K562 (cell line): ENCODE data around the gene CCDC124. TPM values are rescaled to one million over a fixed set of nuclear protein-coding genes. Genes with fewer than 3 reads are reported as not detected.
A peak's percentile ranks its signal among the peaks of the same experiment; 100 is the strongest.

Experiments
- ATAC-seq: fragments of 200-7000 bp; cut with Tn5 transposase; 3 replicates; pipeline ENCODE4 v1.9.1; 2020; ENCODE audit warnings: moderate library complexity
- BruUV-seq: library from RNA; stranded (reverse); fragments of 400-500 nt; replicated peaks from 2 replicates; lab custom pipeline; 2021; lab: Mats Ljungman, UMichigan
- CTCF ChIA-PET: fragments of 300-600 bp; formaldehyde crosslinking; extraction: SDS; loops from one replicate; lab custom pipeline; 2021; ENCODE audit warnings: low intra/inter-chr PET ratio; lab: Yijun Ruan, JAX
- POLR2A ChIA-PET: fragments of 300-600, 350-650 bp; sonication (Branson Sonifier 250); formaldehyde crosslinking; extraction: SDS; loops from one replicate; lab custom pipeline; 2021; ENCODE audit warnings: antibody characterized with exemption, inconsistent platforms; lab: Yijun Ruan, JAX
- DNase-seq, 4 experiments: peaks; one replicate each; pipeline versions ENCODE4 v3.0.0 to v3.0.0-alpha.2; 2011 to 2018; ENCODE audit warnings: low spot score in 3 of 4, mixed read lengths in 3 of 4; ENCODE audit errors: extremely low read depth in 1 of 4
- FAIRE-seq: peaks from 2 replicates; lab custom pipeline; 2011; peaks lifted over from hg19 to GRCh38; lab: Jason Lieb, UNC
- H2AFZ ChIP-seq: 2 replicates; pipeline ENCODE4 v1.6.0; 2011; ENCODE audit warnings: low read depth, low read length, control low read depth, inconsistent platforms
- H3K27ac ChIP-seq: fragments of 200-600 bp; 3 replicates; pipeline ENCODE4 v1.8.0; 2011; ENCODE audit warnings: low read depth, mild to moderate bottlenecking, control low read depth, inconsistent platforms, low read length, moderate library complexity, mixed read lengths; ENCODE audit errors: extremely low read depth
- H3K27me3 ChIP-seq, 2 experiments: fragments of 300-600 bp in 1 of 2; 2 replicates in 1 of 2; 3 replicates in 1 of 2; pipeline versions ENCODE4 v1.6.0 to v1.8.0; 2011; ENCODE audit warnings: inconsistent platforms in 2 of 2, low read length in 2 of 2, mild to moderate bottlenecking in 1 of 2, mixed read lengths in 1 of 2, moderate library complexity in 1 of 2; ENCODE audit not compliant: control insufficient read depth in 2 of 2, insufficient read depth in 2 of 2
- H3K36me3 ChIP-seq: fragments of 300-600 bp; 3 replicates; pipeline ENCODE4 v1.8.0; 2011; ENCODE audit warnings: mild to moderate bottlenecking, low read length, inconsistent platforms; ENCODE audit not compliant: control insufficient read depth, insufficient read depth
- H3K4me1 ChIP-seq, 2 experiments: fragments of 200-600 bp in 1 of 2; replicated peaks in 1 of 2; 2 replicates in 1 of 2; 3 replicates in 1 of 2; pipeline versions ENCODE4 v1.5.1 to v1.8.0; 2011; ENCODE audit warnings: inconsistent platforms in 2 of 2, low read length in 2 of 2, mild to moderate bottlenecking in 1 of 2, mixed read lengths in 1 of 2, moderate library complexity in 1 of 2; ENCODE audit not compliant: control insufficient read depth in 2 of 2, insufficient read depth in 2 of 2
- H3K4me2 ChIP-seq: 2 replicates; pipeline ENCODE4 v1.6.1; 2011; ENCODE audit warnings: low read length, control low read depth, inconsistent platforms, mixed read lengths; ENCODE audit not compliant: insufficient read depth
- H3K4me3 ChIP-seq: fragments of 200-600 bp; sonication (generic), shearing (Covaris generic); 2 replicates; pipeline ENCODE4 v1.5.1; 2016; ENCODE audit warnings: control low read depth, inconsistent platforms
- H3K79me2 ChIP-seq: fragments of 200-600 bp; 3 replicates; pipeline ENCODE4 v1.8.0; 2011; ENCODE audit warnings: low read length, inconsistent platforms; ENCODE audit not compliant: control insufficient read depth, insufficient read depth
- H3K9ac ChIP-seq, 2 experiments: 2 replicates each; pipeline versions ENCODE4 v1.6.0 to v1.6.1; 2011; ENCODE audit warnings: low read depth in 2 of 2, low read length in 2 of 2, control low read depth in 1 of 2, inconsistent platforms in 1 of 2, mild to moderate bottlenecking in 1 of 2, mixed read lengths in 1 of 2; ENCODE audit not compliant: insufficient read depth in 1 of 2
- H3K9me1 ChIP-seq: one replicate; pipeline ENCODE4 v1.6.0; 2011; ENCODE audit warnings: inconsistent platforms, mild to moderate bottlenecking, low read length, moderate library complexity; ENCODE audit not compliant: control insufficient read depth, insufficient read depth
- H3K9me3 ChIP-seq: replicated peaks from 2 replicates; pipeline ENCODE4 v1.5.1; 2011; ENCODE audit warnings: low read depth, low read length, inconsistent platforms; ENCODE audit not compliant: control insufficient read depth, insufficient read depth
- H4K20me1 ChIP-seq: replicated peaks from 2 replicates; pipeline ENCODE4 v1.6.1; 2011; ENCODE audit warnings: low read length, inconsistent platforms, mixed read lengths; ENCODE audit not compliant: control insufficient read depth, insufficient read depth
- BHLHE40 ChIP-seq: IDR thresholded peaks from 2 replicates; pipeline ENCODE4 v1.6.1; 2011; ENCODE audit warnings: low read length, improper control_type of control experiment
- CBFA2T2 ChIP-seq: fragments of 450-650 bp; conservative IDR thresholded peaks from 2 replicates; pipeline ENCODE4 v1.6.1; 2017; ENCODE audit warnings: mild to moderate bottlenecking
- CREB5 ChIP-seq: fragments of 250-450 bp; sonication (Bioruptor Pico); IDR thresholded peaks from 2 replicates; pipeline ENCODE4 v1.5.0; 2020; ENCODE audit warnings: mild to moderate bottlenecking
- FIP1L1 ChIP-seq: fragments of 200-400 bp; formaldehyde crosslinking; IDR thresholded peaks from 2 replicates; pipeline ENCODE4 v1.6.1; 2018; ENCODE audit warnings: mild to moderate bottlenecking, low read depth, low read length; ENCODE audit not compliant: poor library complexity, severe bottlenecking
- MTA3 ChIP-seq: fragments of 450-650 bp; formaldehyde crosslinking; IDR thresholded peaks from 2 replicates; pipeline ENCODE4 v1.6.1; 2017; ENCODE audit warnings: mild to moderate bottlenecking, borderline replicate concordance
- PPARD ChIP-seq: fragments of 250-450 bp; sonication (Bioruptor Pico); IDR thresholded peaks from 2 replicates; pipeline ENCODE4 v1.8.0; 2022; ENCODE audit warnings: inconsistent platforms, mild to moderate bottlenecking, moderate library complexity
- RB1 ChIP-seq: fragments of 450-650 bp; IDR thresholded peaks from 2 replicates; pipeline ENCODE4 v1.6.1; 2017; ENCODE audit warnings: low read depth, mild to moderate bottlenecking
- TBP ChIP-seq: optimal IDR thresholded peaks from 2 replicates; pipeline ENCODE3; 2011; ENCODE audit warnings: low read depth, low read length, improper control_type of control experiment
- TCF7 ChIP-seq: sonication (generic); IDR thresholded peaks from 2 replicates; pipeline ENCODE4 v1.6.1; 2016; ENCODE audit warnings: antibody characterized with exemption, borderline replicate concordance
- TCF7L2 ChIP-seq: fragments of 150-350 bp; IDR thresholded peaks from 2 replicates; pipeline ENCODE4 v1.6.1; 2016; ENCODE audit warnings: low read depth, mild to moderate bottlenecking, low read length, moderate library complexity
- TEAD1 ChIP-seq, 2 experiments: fragments of 450-650 bp in 1 of 2; sonication (generic) in 1 of 2; formaldehyde crosslinking; IDR thresholded peaks; 2 replicates each; pipeline versions ENCODE4 v1.4.0 to v1.8.0; 2020 to 2022; ENCODE audit warnings: mild to moderate bottlenecking in 2 of 2, missing genetic modification reagents in 1 of 2
- USF2 ChIP-seq: sonication (generic); formaldehyde crosslinking; IDR thresholded peaks from 2 replicates; pipeline ENCODE4 v1.5.0; 2020; ENCODE audit warnings: missing genetic modification reagents
- ZHX1 ChIP-seq: fragments of 150-350 bp; conservative IDR thresholded peaks from 2 replicates; pipeline ENCODE4 v1.6.1; 2014; ENCODE audit warnings: low read length
- ZNF134 ChIP-seq: fragments of 250-450 bp; sonication (Bioruptor Pico); conservative IDR thresholded peaks from 2 replicates; pipeline ENCODE4 v1.4.0; 2020
- ZNF511 ChIP-seq: sonication (generic); formaldehyde crosslinking; IDR thresholded peaks from 2 replicates; pipeline ENCODE4 v1.8.0; 2022; ENCODE audit warnings: mild to moderate bottlenecking, missing genetic modification reagents
- WGBS: fragments of 100-300 bp; shearing (Covaris generic); methylation state at CpG from one replicate; pipeline ENCODE4 v1.1.6; 2016; ENCODE audit warnings: low coverage, mixed read lengths; ENCODE audit not compliant: insufficient coverage; ENCODE audit errors: missing lambda C conversion rate; 5-methylcytosine and 5-hydroxymethylcytosine counted together
- in situ Hi-C: fragments of 300-500 bp; cut with MboI; formaldehyde crosslinking; loops from 4 replicates; pipeline ENCODE4 v1.15.0; 2018; ENCODE audit warnings: inconsistent platforms, mixed read lengths
- intact Hi-C: fragments of 100-400 bp; cut with micrococcal nuclease; formaldehyde crosslinking; loops from 2 replicates; pipeline ENCODE4 v1.14.2; 2022
- polyA plus RNA-seq, 8 experiments: library from polyadenylated mRNA; depleted of rRNA in 4 of 8; stranded (reverse) in 5 of 8; unstranded in 3 of 8; fragments of >200 nt; fragmentation: Nextera tagmentation in 2 of 8; fragmentation: Illumina TruSeq in 1 of 8; extraction: Ambion mirVana in 2 of 8; extraction: Trizol in 1 of 8; gene quantifications; 2 replicates each; pipeline versions ENCODE4 v1.2.1 to v1.2.3, GENCODE V29; 2011 to 2014; ENCODE audit warnings: inconsistent platforms in 1 of 8, missing spikeins in 1 of 8
- total RNA-seq, 7 experiments: library from RNA; depleted of rRNA in 6 of 7; stranded (reverse); fragments of >200 nt in 6 of 7; fragmentation: Illumina TruSeq in 2 of 7; extraction: Trizol in 2 of 7; gene quantifications; 2 replicates each; pipeline versions ENCODE4 v1.2.1 to v1.2.3, GENCODE V29; 2011 to 2021; ENCODE audit warnings: low replicate concordance in 1 of 7
- TF ChIP-seq, protein P1 (sequence below): sonication (generic); formaldehyde crosslinking; IDR thresholded peaks from 2 replicates; pipeline ENCODE4 v1.8.0; 2022; ENCODE audit warnings: mild to moderate bottlenecking, missing genetic modification reagents, borderline replicate concordance

CCDC124 gene
- total and polyA plus RNA-seq, 9 of the 15 experiments (the other 6 are each of a cell fraction or from before 2014, with no cell fraction given): 5.8 to 234 (median 40.1) TPM

- no peak for ATAC-seq
- TF ChIP-seq, protein P1, sequence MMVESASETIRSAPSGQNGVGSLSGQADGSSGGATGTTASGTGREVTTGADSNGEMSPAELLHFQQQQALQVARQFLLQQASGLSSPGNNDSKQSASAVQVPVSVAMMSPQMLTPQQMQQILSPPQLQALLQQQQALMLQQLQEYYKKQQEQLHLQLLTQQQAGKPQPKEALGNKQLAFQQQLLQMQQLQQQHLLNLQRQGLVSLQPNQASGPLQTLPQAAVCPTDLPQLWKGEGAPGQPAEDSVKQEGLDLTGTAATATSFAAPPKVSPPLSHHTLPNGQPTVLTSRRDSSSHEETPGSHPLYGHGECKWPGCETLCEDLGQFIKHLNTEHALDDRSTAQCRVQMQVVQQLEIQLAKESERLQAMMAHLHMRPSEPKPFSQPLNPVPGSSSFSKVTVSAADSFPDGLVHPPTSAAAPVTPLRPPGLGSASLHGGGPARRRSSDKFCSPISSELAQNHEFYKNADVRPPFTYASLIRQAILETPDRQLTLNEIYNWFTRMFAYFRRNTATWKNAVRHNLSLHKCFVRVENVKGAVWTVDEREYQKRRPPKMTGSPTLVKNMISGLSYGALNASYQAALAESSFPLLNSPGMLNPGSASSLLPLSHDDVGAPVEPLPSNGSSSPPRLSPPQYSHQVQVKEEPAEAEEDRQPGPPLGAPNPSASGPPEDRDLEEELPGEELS: no peak
- no peak for TF ChIP-seq ZNF134 (CRISPR knock-in tag)
- TF ChIP-seq USF2 (CRISPR knock-in tag): no peak
- no peak for TF ChIP-seq CREB5 (CRISPR knock-in tag)
- TF ChIP-seq TBP: no peak
- no peak for TF ChIP-seq PPARD
- no peak for TF ChIP-seq RB1
- no peak for TF ChIP-seq CBFA2T2
- no peak for TF ChIP-seq TCF7
- no peak for TF ChIP-seq FIP1L1
- TF ChIP-seq BHLHE40: no peak
- TF ChIP-seq ZHX1: no peak
- no peak for TF ChIP-seq MTA3
- no peak for TF ChIP-seq TEAD1 (CRISPR knock-in tag; IDR thresholded peaks at IDR 0.05)
- no peak for TF ChIP-seq TCF7L2
- no peak for TF ChIP-seq ZNF511 (CRISPR knock-in tag)
These were observed 44.2 kb downstream of the CCDC124 start for GRCh38 chr19:17977021-17977420.

More at GRCh38 chr19:17977021-17977420, 44.2 kb downstream of the CCDC124 start:
- Histone ChIP-seq H4K20me1 (no peaks in the 10 kb centered on the region), H3K9ac (peak overlapping the region in 1 of 2 experiments; percentile 11; a peak in 1 of 4 replicates), H3K4me2 (no peak overlapping the region), H3K4me3 (no peak overlapping the region), H3K9me1 (no peaks in the 10 kb centered on the region), H3K36me3 (no peaks in the 10 kb centered on the region), H3K79me2 (no peaks in the 10 kb centered on the region), H3K27me3 (peaks cover 5 to 7% of the 10 kb centered on the region in 2 experiments; a peak in 3 of 5 replicates), H3K4me1 (peaks cover 0 to 16% of the 10 kb centered on the region in 2 experiments; a peak in 2 of 5 replicates), H3K9me3 (no peaks in the 10 kb centered on the region), H2AFZ (no peak overlapping the region), H3K27ac (no peak overlapping the region)
- in situ Hi-C loops (no loop called here), intact Hi-C loops (no loop called here)
- ChIA-PET POLR2A (interaction anchor here (1.0 kb wide), 1 partner anchor 33 kb away, joined by 3 read pairs; no protein-coding TSS in a partner anchor), CTCF (no interaction called here)
- FAIRE-seq (no peak), DNase-seq (no peak)
- BruUV-seq: no TSS peak
- 35% methylated on average over 4 of the region's 4 CpGs for WGBS
